Osteoblast (primary cell): ENCODE measurements around the gene FAM120A. TPM values are rescaled to one million over a fixed set of nuclear protein-coding genes. Genes with fewer than 3 reads are reported as not detected.
A peak's percentile ranks its signal among the peaks of the same experiment; 100 is the strongest.

Source experiments
- DNase-seq: peaks from one replicate; pipeline ENCODE4 v3.0.0; 2011; ENCODE audit warnings: low spot score, mixed read lengths; ENCODE audit not compliant: insufficient read length; ENCODE audit errors: missing footprints
- H2AFZ ChIP-seq: 2 replicates; pipeline ENCODE4 v1.6.0; 2011; ENCODE audit warnings: mild to moderate bottlenecking, low read length
- H3K27ac ChIP-seq: 2 replicates; pipeline ENCODE4 v1.5.1; 2011; ENCODE audit warnings: mild to moderate bottlenecking, low read depth, low read length, moderate library complexity
- H3K27me3 ChIP-seq: 2 replicates; pipeline ENCODE4 v1.6.0; 2012; ENCODE audit warnings: mild to moderate bottlenecking, control low read depth, inconsistent platforms, low read length, moderate library complexity; ENCODE audit not compliant: insufficient read depth
- H3K36me3 ChIP-seq: 2 replicates; pipeline ENCODE4 v1.5.1; 2011; ENCODE audit warnings: mild to moderate bottlenecking, low read length, control low read depth, moderate library complexity; ENCODE audit not compliant: insufficient read depth
- H3K4me1 ChIP-seq: 2 replicates; pipeline ENCODE4 v1.5.1; 2011; ENCODE audit warnings: mild to moderate bottlenecking, low read length, control low read depth, moderate library complexity; ENCODE audit not compliant: insufficient read depth
- H3K4me2 ChIP-seq: 2 replicates; pipeline ENCODE4 v1.6.0; 2011; ENCODE audit warnings: mild to moderate bottlenecking, low read length; ENCODE audit not compliant: insufficient read depth
- H3K4me3 ChIP-seq: fragments of 200-600 bp; sonication (generic); 3 replicates; pipeline ENCODE4 v1.5.1; 2012; ENCODE audit warnings: mild to moderate bottlenecking, low read length, inconsistent platforms; ENCODE audit not compliant: insufficient read depth
- H3K79me2 ChIP-seq: 2 replicates; pipeline ENCODE4 v1.6.0; 2012; ENCODE audit warnings: mild to moderate bottlenecking, low read length, control low read depth, inconsistent platforms; ENCODE audit not compliant: insufficient read depth
- H3K9me3 ChIP-seq: 2 replicates; pipeline ENCODE4 v1.5.1; 2011; ENCODE audit warnings: low read depth, low read length, control low read depth
- H4K20me1 ChIP-seq: 2 replicates; pipeline ENCODE4 v1.6.0; 2012; ENCODE audit warnings: mild to moderate bottlenecking, low read length, control low read depth; ENCODE audit not compliant: insufficient read depth
- CTCF ChIP-seq: IDR thresholded peaks from 2 replicates; pipeline ENCODE4 v1.5.1; 2011; ENCODE audit warnings: mild to moderate bottlenecking, low read depth, low read length, moderate library complexity; ENCODE audit errors: extremely low read depth
- total RNA-seq: library from RNA; depleted of rRNA; stranded (reverse); fragments of >200 nt; gene quantifications from 2 replicates; pipeline ENCODE4 v1.2.3, GENCODE V29; 2012

FAM120A gene
- total RNA-seq, 1 donor: 136 TPM

GRCh38 chr9:93587284-93587650 is 135.8 kb downstream of the FAM120A start:
- H3K4me2 ChIP-seq: no peak overlapping the region
- peaks cover 8% of the 10 kb centered on the region for H3K4me1 ChIP-seq
- H3K36me3 ChIP-seq: no peaks in the 10 kb centered on the region
- H3K27ac ChIP-seq: no peak overlapping the region
- H3K79me2 ChIP-seq: peaks cover 91% of the 10 kb centered on the region
- no peak overlapping the region for H3K4me3 ChIP-seq
- TF ChIP-seq CTCF: no peak
- H2AFZ ChIP-seq: no peak overlapping the region
- no peak for DNase-seq
- no peaks in the 10 kb centered on the region for H3K9me3 ChIP-seq
- peaks cover 70% of the 10 kb centered on the region for H4K20me1 ChIP-seq
- H3K27me3 ChIP-seq: no peaks in the 10 kb centered on the region

- Histone ChIP-seq H3K79me2 (peaks cover 91% of the 10 kb centered on the region), H3K4me2 (no peak overlapping the region), H3K27me3 (no peaks in the 10 kb centered on the region), H3K4me1 (peaks cover 8% of the 10 kb centered on the region), H3K9me3 (no peaks in the 10 kb centered on the region), H3K36me3 (no peaks in the 10 kb centered on the region), H2AFZ (no peak overlapping the region), H4K20me1 (peaks cover 72% of the 10 kb centered on the region), H3K27ac (no peak overlapping the region), H3K4me3 (no peak overlapping the region)
- DNase-seq: no peak
- no peak for TF ChIP-seq CTCF
Observed at GRCh38 chr9:93587651-93588347, 136.3 kb downstream of the FAM120A start.

- no peaks in the 10 kb centered on the region for H3K9me3 ChIP-seq
- no peak overlapping the region for H3K4me3 ChIP-seq
- H3K79me2 ChIP-seq: peaks cover 92% of the 10 kb centered on the region
- no peak overlapping the region for H2AFZ ChIP-seq
- peak overlapping the region; percentile 30 for H3K4me2 ChIP-seq
- H4K20me1 ChIP-seq: peaks cover 71% of the 10 kb centered on the region
- no peak for TF ChIP-seq CTCF
- H3K4me1 ChIP-seq: peaks cover 8% of the 10 kb centered on the region
- no peak overlapping the region for H3K27ac ChIP-seq
- no peaks in the 10 kb centered on the region for H3K27me3 ChIP-seq
- no peak for DNase-seq
- H3K36me3 ChIP-seq: no peaks in the 10 kb centered on the region
Observed at GRCh38 chr9:93588641-93589609, 137.4 kb downstream of the FAM120A start.

GRCh38 chr9:93589688-93590087 is 138.2 kb downstream of the FAM120A start:
- H3K4me2 ChIP-seq: peak overlapping the region; percentile 30
- peaks cover 77% of the 10 kb centered on the region for H4K20me1 ChIP-seq
- H2AFZ ChIP-seq: no peak overlapping the region
- TF ChIP-seq CTCF: no peak
- no peaks in the 10 kb centered on the region for H3K9me3 ChIP-seq
- no peak overlapping the region for H3K4me3 ChIP-seq
- peaks cover 92% of the 10 kb centered on the region for H3K79me2 ChIP-seq
- H3K4me1 ChIP-seq: peaks cover 8% of the 10 kb centered on the region
- H3K27me3 ChIP-seq: no peaks in the 10 kb centered on the region
- H3K36me3 ChIP-seq: no peaks in the 10 kb centered on the region
- no peak overlapping the region for H3K27ac ChIP-seq
- DNase-seq: peak; percentile 90
